Esophagus squamous epithelium (tissue), 4 donors: ENCODE measurements around the gene TNP1.

ENCODE experiments used
- CTCF ChIP-seq, 6 experiments: fragments of 450-650 bp in 4 of 6; fragments of 200-600 bp in 2 of 6; sonication (generic) in 2 of 6; IDR thresholded peaks; one replicate each; pipeline ENCODE4 v1.5.1; 2016 to 2019; ENCODE audit warnings: antibody characterized with exemption in 6 of 6, mild to moderate bottlenecking in 4 of 6, moderate library complexity in 4 of 6
- POLR2A ChIP-seq, 4 donors: fragments of 450-650 bp; IDR thresholded peaks; one replicate each; pipeline ENCODE4 v1.6.1; 2017; ENCODE audit warnings: antibody characterized with exemption in 4 of 4, mild to moderate bottlenecking in 4 of 4, moderate library complexity in 3 of 4

- TF ChIP-seq CTCF (IDR thresholded peaks at IDR 0.05), result no peak
- no peak for TF ChIP-seq POLR2A (IDR thresholded peaks at IDR 0.05)
Measured at GRCh38 chr2:216897561-216898203, 37.8 kb upstream of the TNP1 start.
